OCI-LY1 (cell line): ENCODE data around the gene DNAH7.

Experiments used
- EZH2 ChIP-seq: fragments of 200-600 bp; sonication (generic), shearing (Covaris generic); IDR thresholded peaks from 2 replicates; pipeline ENCODE4 v1.8.0; 2017; ENCODE audit warnings: borderline replicate concordance, mixed run types, mild to moderate bottlenecking, antibody characterized with exemption, low read length, moderate library complexity, mixed read lengths
- TF ChIP-seq, protein P1 (sequence below): fragments of 200-600 bp; sonication (generic), shearing (Covaris generic); IDR thresholded peaks from 2 replicates; pipeline ENCODE4 v1.5.1; 2017; ENCODE audit warnings: mild to moderate bottlenecking, antibody characterized with exemption, low read length, moderate library complexity, mixed read lengths

DNA sequence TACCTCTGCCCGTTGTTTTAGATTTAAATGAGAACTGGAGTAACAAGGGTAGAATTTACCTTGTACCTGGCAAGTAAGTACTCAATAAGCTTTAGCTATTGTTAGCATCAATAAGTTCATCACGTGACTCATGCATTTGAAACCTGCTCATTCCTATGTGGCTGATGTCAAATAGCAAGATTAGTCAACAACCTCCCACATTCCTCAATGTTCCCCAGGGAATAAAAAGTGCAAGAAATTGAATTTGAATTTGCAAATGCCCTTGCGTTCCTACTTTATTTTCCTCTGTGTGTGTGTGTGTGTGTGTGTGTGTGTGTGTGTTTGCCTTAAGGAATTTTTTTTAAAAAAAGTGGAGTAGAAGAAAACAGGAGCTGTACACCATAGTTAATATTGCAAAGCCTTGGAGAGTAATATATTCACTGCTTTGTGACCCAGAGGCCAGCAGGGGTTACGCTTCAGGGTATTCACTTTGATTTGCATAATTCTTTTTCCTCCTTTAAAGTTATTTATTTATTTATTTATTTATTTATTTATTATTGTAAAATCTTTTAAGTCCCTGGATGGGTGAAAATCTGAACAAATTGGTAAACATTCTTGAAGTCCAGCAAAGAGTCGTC, 43.9 kb upstream of the DNAH7 start:
- TF ChIP-seq, protein P1, sequence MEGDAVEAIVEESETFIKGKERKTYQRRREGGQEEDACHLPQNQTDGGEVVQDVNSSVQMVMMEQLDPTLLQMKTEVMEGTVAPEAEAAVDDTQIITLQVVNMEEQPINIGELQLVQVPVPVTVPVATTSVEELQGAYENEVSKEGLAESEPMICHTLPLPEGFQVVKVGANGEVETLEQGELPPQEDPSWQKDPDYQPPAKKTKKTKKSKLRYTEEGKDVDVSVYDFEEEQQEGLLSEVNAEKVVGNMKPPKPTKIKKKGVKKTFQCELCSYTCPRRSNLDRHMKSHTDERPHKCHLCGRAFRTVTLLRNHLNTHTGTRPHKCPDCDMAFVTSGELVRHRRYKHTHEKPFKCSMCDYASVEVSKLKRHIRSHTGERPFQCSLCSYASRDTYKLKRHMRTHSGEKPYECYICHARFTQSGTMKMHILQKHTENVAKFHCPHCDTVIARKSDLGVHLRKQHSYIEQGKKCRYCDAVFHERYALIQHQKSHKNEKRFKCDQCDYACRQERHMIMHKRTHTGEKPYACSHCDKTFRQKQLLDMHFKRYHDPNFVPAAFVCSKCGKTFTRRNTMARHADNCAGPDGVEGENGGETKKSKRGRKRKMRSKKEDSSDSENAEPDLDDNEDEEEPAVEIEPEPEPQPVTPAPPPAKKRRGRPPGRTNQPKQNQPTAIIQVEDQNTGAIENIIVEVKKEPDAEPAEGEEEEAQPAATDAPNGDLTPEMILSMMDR = no peak
- no peak for TF ChIP-seq EZH2
